Measurements from ENCODE around the gene HECW1. TPM values are rescaled to one million over a fixed set of nuclear protein-coding genes. Genes with fewer than 3 reads are reported as not detected.
"Not testable (repeated sequence)": the region's sequence is repeated elsewhere in the genome, so short reads cannot be mapped to it uniquely, and the experiment has no call there.

Gene HECW1
- total and polyA plus RNA-seq, 4 donors = 0.77 to 1.9 (median 1.0) TPM; not detected in 1

DNA sequence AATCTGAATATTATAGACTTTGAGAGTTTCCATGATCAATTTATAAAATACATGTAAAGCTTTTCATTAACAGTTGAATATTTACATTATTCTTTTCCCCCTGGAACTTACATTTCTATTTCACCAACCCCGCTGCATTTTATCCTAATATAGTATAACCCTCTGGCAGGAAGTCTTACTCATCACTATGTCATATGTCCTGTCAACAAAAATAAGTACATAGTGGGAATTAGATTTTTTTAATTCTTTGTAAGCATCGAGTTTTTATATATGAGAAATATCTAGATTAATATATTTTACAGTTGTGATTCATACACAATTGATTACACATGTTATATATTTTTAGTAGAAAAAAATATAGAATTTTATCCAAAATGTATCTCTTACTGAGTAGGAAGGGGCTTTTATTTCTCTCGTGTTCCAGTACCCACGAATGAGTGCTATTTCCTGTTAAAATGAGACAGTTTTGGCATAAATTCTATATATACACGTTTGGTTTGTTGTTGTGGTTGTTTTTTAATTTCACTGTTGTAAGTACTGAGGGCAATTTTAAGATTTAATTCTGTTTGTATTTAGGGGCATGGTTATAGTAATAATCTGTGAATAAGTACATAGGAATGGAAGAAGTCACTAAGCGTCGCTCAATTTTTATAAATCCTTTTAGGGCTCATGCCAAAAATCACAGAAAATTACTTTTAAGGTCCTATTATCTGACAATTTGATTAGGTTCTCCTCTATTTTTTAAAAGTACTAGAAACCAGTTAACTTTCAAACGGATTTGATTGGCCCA, 87.1 kb downstream of the HECW1 start:
- Histone ChIP-seq H3K4me3 (ENCODE audit: low read length in 2 of 2) (no peak overlapping the region), H3K36me3 (ENCODE audit: control insufficient read depth in 1 of 2, insufficient read depth in 2 of 2, low read length in 1 of 2) (no peaks in the 10 kb centered on the region), H3K4me1 (ENCODE audit: control insufficient read depth in 1 of 2, insufficient read depth in 2 of 2, low read length in 2 of 2) (no peaks in the 10 kb centered on the region), H3K9me3 (ENCODE audit: control insufficient read depth, low read length) (no peaks in the 10 kb centered on the region), H3K27me3 (ENCODE audit: control insufficient read depth in 1 of 2, insufficient read depth in 2 of 2, low read length in 1 of 2) (no peaks in the 10 kb centered on the region), H3K27ac (ENCODE audit: low read depth in 1 of 2, low read length in 2 of 2) (no peak overlapping the region)
- intact Hi-C loops (cut with DNase I) = no loop called here
- ATAC-seq (ENCODE audit: low FRiP score) (no peak), DNase-seq (no peak)
- 39 to 40% methylated on average over 8 of the region's 8 CpGs for WGBS, 2 donors

DNA sequence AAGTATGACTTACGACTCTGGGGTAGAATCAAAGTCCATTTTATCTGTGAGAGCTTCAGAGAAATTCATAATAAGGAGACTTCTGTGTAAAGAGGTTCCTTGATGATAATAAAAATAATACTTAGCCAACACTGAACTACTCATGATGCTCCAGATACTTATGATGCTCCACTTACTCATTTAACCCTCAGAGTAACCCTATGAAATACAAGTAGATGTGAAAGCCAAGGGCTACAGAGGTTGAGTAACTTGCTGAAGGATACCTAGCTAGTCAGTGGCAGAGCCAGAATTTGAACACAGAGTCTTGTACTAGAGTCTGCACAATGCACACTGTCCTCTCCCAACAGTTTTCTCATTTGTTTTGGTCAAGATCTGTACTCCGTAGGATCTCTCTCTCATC, 89.5 kb downstream of the HECW1 start:
- H3K9me3 ChIP-seq (ENCODE audit: control insufficient read depth, low read length) = no peaks in the 10 kb centered on the region
- 74 to 82% methylated on average over 2 of the region's 2 CpGs for WGBS, 2 donors
- ATAC-seq (ENCODE audit: low FRiP score) (no peak), DNase-seq (no peak)
- H3K4me1 ChIP-seq (ENCODE audit: control insufficient read depth in 1 of 2, insufficient read depth in 2 of 2, low read length in 2 of 2) = no peaks in the 10 kb centered on the region
- H3K4me3 ChIP-seq (ENCODE audit: low read length in 2 of 2) = no peak overlapping the region
- no peaks in the 10 kb centered on the region for H3K36me3 ChIP-seq (ENCODE audit: control insufficient read depth in 1 of 2, insufficient read depth in 2 of 2, low read length in 1 of 2)
- H3K27me3 ChIP-seq (ENCODE audit: control insufficient read depth in 1 of 2, insufficient read depth in 2 of 2, low read length in 1 of 2) = no peaks in the 10 kb centered on the region
- intact Hi-C loops (cut with DNase I) = no loop called here
- no peak overlapping the region for H3K27ac ChIP-seq (ENCODE audit: low read depth in 1 of 2, low read length in 2 of 2)

DNA sequence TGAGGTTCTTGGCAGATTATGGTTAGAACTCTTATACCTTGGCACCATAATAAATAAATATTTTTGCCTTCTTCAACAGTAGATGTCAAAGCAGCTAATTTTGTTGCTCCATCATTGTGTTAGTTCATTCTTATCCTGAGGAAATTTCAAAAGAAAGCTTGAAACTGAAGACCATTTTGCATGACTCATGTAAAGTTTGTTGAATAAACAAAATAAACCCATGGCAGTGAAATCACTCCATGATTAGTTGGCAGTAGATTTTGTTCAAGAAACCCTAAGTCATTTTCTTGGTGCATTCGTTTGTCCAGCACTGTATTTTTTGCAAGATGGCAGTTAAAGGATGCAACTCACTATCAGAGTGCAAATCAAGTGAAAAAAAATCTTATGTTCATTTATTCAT, 91.6 kb downstream of the HECW1 start:
- ATAC-seq (ENCODE audit: low FRiP score) = no peak
- intact Hi-C loops (cut with DNase I) = no loop called here

DNA sequence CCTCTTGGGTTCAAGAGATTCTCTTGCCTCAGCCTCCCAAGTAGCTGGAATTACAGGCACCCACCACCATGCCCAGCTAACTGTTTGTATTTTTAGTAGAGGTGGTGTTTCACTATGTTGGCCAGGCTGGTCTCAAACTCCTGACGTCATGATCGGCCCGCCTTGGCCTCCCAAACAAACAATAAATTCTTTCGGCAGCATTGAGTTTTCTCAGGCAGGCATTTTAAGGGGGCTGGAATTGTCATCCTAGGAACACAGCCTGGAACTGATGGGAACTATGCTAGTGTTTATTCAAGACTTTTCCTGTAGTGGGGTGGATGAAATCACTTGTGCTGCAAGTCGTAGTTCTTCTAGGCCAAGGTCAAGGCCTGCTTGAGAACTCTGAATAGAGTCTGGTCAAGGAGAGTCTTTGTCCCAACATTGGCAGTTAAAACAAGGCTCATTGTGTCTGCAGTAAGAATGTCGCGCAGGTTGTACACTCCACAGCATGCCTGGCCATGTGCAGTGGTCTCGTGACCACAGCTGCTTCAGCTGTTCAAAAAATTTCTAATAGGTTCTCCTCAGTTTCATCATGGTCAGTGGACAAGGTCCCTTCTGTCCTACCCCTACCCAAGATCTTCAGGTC, 92.8 kb downstream of the HECW1 start:
- Histone ChIP-seq H3K27me3 (ENCODE audit: control insufficient read depth in 1 of 2, insufficient read depth in 2 of 2, low read length in 1 of 2) (no peaks in the 10 kb centered on the region), H3K4me3 (ENCODE audit: low read length in 2 of 2) (no peak overlapping the region), H3K9me3 (ENCODE audit: control insufficient read depth, low read length) (no peaks in the 10 kb centered on the region), H3K36me3 (ENCODE audit: control insufficient read depth in 1 of 2, insufficient read depth in 2 of 2, low read length in 1 of 2) (no peaks in the 10 kb centered on the region), H3K27ac (ENCODE audit: low read depth in 1 of 2, low read length in 2 of 2) (no peak overlapping the region), H3K4me1 (ENCODE audit: control insufficient read depth in 1 of 2, insufficient read depth in 2 of 2, low read length in 2 of 2) (no peaks in the 10 kb centered on the region)
- WGBS, 2 donors = 62 to 67% methylated on average over 8 of the region's 8 CpGs
- intact Hi-C loops (cut with DNase I) = no loop called here
- DNase-seq (no peak), ATAC-seq (ENCODE audit: low FRiP score) (no peak)

More for the DNA sequence above, 91.6 kb downstream of the HECW1 start:
- no peak overlapping the region for H3K4me3 ChIP-seq (ENCODE audit: low read length in 2 of 2)
- WGBS, 2 donors = 13 to 26% methylated on average over 1 of the region's 1 CpG
- H3K36me3 ChIP-seq (ENCODE audit: control insufficient read depth in 1 of 2, insufficient read depth in 2 of 2, low read length in 1 of 2) = no peaks in the 10 kb centered on the region
- no peaks in the 10 kb centered on the region for H3K4me1 ChIP-seq (ENCODE audit: control insufficient read depth in 1 of 2, insufficient read depth in 2 of 2, low read length in 2 of 2)
- no peak overlapping the region for H3K27ac ChIP-seq (ENCODE audit: low read depth in 1 of 2, low read length in 2 of 2)
- no peaks in the 10 kb centered on the region for H3K9me3 ChIP-seq (ENCODE audit: control insufficient read depth, low read length)
- no peak for DNase-seq
- no peaks in the 10 kb centered on the region for H3K27me3 ChIP-seq (ENCODE audit: control insufficient read depth in 1 of 2, insufficient read depth in 2 of 2, low read length in 1 of 2)

DNA sequence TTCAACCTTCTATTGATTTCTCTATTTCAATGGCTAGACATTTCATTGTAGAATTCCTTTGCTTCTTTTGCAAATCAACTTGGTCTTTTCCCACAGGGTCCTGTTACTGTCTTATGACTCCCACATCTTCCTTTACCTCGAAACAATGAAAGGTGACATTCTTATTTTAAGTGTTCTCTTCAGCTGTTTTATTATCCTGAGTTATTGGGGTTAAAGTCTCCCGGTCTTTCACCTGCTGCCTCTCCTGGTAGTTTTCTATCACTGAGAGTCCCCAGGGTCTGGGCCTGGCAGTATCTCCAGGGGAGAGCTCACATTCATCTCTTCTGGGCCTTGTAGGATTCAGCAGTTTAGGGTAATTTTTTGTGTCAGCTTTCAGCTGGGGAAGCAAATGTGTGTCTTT, 95.8 kb downstream of the HECW1 start:
- Histone ChIP-seq H3K4me3 (ENCODE audit: low read length in 2 of 2) (no peak overlapping the region), H3K27me3 (ENCODE audit: control insufficient read depth in 1 of 2, insufficient read depth in 2 of 2, low read length in 1 of 2) (no peaks in the 10 kb centered on the region), H3K27ac (ENCODE audit: low read depth in 1 of 2, low read length in 2 of 2) (no peak overlapping the region), H3K9me3 (ENCODE audit: control insufficient read depth, low read length) (no peaks in the 10 kb centered on the region), H3K4me1 (ENCODE audit: control insufficient read depth in 1 of 2, insufficient read depth in 2 of 2, low read length in 2 of 2) (no peaks in the 10 kb centered on the region), H3K36me3 (ENCODE audit: control insufficient read depth in 1 of 2, insufficient read depth in 2 of 2, low read length in 1 of 2) (no peaks in the 10 kb centered on the region)
- ATAC-seq (ENCODE audit: low FRiP score) (no peak), DNase-seq (no peak)
- WGBS, 2 donors = 73 to 87% methylated on average over 2 of the region's 2 CpGs
- intact Hi-C loops (cut with DNase I) = no loop called here

DNA sequence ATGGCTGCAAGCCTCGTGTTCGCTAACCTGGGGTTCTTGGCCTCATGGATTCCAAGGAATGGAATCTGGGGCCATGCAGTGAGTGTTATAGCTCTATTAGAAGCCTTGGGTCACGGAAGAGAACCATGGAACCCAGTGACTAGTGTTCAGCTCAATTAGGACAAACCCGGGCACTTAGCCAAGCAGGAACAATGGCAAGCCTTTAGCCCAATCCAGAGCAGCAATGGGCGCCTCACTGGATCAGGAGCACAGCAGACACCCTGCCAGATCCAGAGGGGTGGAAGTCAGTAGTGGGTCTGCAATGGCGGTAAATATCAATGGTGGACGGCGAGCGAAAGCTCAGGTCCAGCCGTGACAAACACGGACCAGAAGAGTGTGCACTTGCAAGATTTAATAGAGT, 98.1 kb downstream of the HECW1 start:
- H3K4me3 ChIP-seq (ENCODE audit: low read length in 2 of 2); DNase-seq; H3K27me3 ChIP-seq (ENCODE audit: control insufficient read depth in 1 of 2, insufficient read depth in 2 of 2, low read length in 1 of 2); intact Hi-C loops (cut with DNase I); ATAC-seq (ENCODE audit: low FRiP score); H3K9me3 ChIP-seq (ENCODE audit: control insufficient read depth, low read length); H3K27ac ChIP-seq (ENCODE audit: low read depth in 1 of 2, low read length in 2 of 2); H3K36me3 ChIP-seq (ENCODE audit: control insufficient read depth in 1 of 2, insufficient read depth in 2 of 2, low read length in 1 of 2); H3K4me1 ChIP-seq (ENCODE audit: control insufficient read depth in 1 of 2, insufficient read depth in 2 of 2, low read length in 2 of 2): not testable (repeated sequence)
- 82 to 91% methylated on average over 11 of the region's 11 CpGs for WGBS, 2 donors

DNA sequence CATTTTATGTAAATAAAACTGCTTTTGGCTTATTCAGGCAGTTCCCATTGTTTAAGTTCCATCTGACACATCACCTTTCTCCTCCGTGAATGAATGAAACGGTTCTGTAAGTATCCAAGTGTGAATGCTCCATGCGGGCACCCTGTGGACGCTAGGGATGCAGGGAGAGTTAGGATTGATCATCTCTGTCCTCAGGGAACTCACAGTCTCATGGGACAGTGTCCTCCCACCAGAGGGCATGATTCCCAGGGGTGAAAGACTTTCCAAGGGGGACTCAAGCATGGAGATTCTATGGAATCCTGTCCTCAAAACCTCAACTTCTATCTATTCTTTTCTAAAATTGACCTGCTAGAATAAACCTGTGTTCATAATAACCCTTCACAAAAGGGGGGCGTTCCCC, 98.8 kb downstream of the HECW1 start:
- WGBS, 2 donors = 80 to 81% methylated on average over 5 of the region's 5 CpGs
- Histone ChIP-seq H3K36me3 (ENCODE audit: control insufficient read depth in 1 of 2, insufficient read depth in 2 of 2, low read length in 1 of 2) (no peaks in the 10 kb centered on the region), H3K27me3 (ENCODE audit: control insufficient read depth in 1 of 2, insufficient read depth in 2 of 2, low read length in 1 of 2) (no peaks in the 10 kb centered on the region), H3K4me1 (ENCODE audit: control insufficient read depth in 1 of 2, insufficient read depth in 2 of 2, low read length in 2 of 2) (no peaks in the 10 kb centered on the region), H3K27ac (ENCODE audit: low read depth in 1 of 2, low read length in 2 of 2) (no peak overlapping the region), H3K4me3 (ENCODE audit: low read length in 2 of 2) (no peak overlapping the region), H3K9me3 (ENCODE audit: control insufficient read depth, low read length) (no peaks in the 10 kb centered on the region)
- intact Hi-C loops (cut with DNase I) = no loop called here
- DNase-seq = no peak
- ATAC-seq (ENCODE audit: low FRiP score) = no peak

DNA sequence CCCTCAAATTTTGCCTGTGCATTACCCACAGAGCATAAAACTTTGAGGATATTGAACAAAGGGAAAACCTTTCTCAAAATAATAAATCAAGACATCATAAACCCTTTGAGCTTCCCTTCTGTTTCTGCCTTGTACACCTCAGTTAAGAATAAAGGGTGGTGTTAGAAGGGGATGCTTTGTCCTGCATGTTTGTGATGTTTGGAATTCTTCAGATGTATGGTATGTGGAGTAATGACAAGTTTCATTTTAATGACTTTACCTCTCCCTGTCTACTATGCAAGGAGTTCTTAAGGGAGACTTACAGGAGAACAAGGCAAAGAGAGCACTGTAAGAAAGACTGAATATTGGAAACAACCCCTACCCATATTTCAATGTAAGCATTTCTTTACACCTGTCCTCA, 99.2 kb downstream of the HECW1 start:
- no peak for ATAC-seq (ENCODE audit: low FRiP score)
- no peaks in the 10 kb centered on the region for H3K9me3 ChIP-seq (ENCODE audit: control insufficient read depth, low read length)
- no peak for DNase-seq
- H3K36me3 ChIP-seq (ENCODE audit: control insufficient read depth in 1 of 2, insufficient read depth in 2 of 2, low read length in 1 of 2) = no peaks in the 10 kb centered on the region
- H3K27ac ChIP-seq (ENCODE audit: low read depth in 1 of 2, low read length in 2 of 2) = no peak overlapping the region
- intact Hi-C loops (cut with DNase I) = no loop called here
- no peaks in the 10 kb centered on the region for H3K27me3 ChIP-seq (ENCODE audit: control insufficient read depth in 1 of 2, insufficient read depth in 2 of 2, low read length in 1 of 2)
- no peaks in the 10 kb centered on the region for H3K4me1 ChIP-seq (ENCODE audit: control insufficient read depth in 1 of 2, insufficient read depth in 2 of 2, low read length in 2 of 2)
- H3K4me3 ChIP-seq (ENCODE audit: low read length in 2 of 2) = no peak overlapping the region

DNA sequence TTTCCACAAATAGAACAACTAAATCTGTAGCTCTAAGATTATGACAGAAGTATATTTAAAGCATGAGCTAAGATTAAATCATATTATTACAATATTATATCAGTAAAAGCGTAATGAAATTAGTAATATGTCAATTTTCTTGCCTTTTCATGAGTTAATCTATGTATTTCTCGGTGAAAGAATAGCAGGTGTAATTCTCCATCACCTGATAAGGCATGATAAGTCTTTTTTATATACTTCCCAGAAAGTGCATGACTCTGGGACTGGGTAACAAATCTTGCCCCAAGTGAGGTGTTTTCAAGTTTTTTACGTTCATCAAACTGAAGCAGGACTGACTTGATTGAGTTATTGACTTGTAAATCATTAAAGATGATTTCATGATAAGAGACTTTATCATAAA, 100.5 kb downstream of the HECW1 start:
- Histone ChIP-seq H3K27ac (ENCODE audit: low read depth in 1 of 2, low read length in 2 of 2) (no peak overlapping the region), H3K9me3 (ENCODE audit: control insufficient read depth, low read length) (no peaks in the 10 kb centered on the region), H3K4me3 (ENCODE audit: low read length in 2 of 2) (no peak overlapping the region), H3K36me3 (ENCODE audit: control insufficient read depth in 1 of 2, insufficient read depth in 2 of 2, low read length in 1 of 2) (no peaks in the 10 kb centered on the region), H3K27me3 (ENCODE audit: control insufficient read depth in 1 of 2, insufficient read depth in 2 of 2, low read length in 1 of 2) (no peaks in the 10 kb centered on the region), H3K4me1 (ENCODE audit: control insufficient read depth in 1 of 2, insufficient read depth in 2 of 2, low read length in 2 of 2) (no peaks in the 10 kb centered on the region)
- no peak for ATAC-seq (ENCODE audit: low FRiP score)
- intact Hi-C loops (cut with DNase I) = no loop called here
- WGBS, 2 donors = 63 to 67% methylated on average over 3 of the region's 3 CpGs
- DNase-seq = no peak

Data from aorta (tissue), 5 donors.